K562 (cell line): Measurements from ENCODE around the gene ARHGAP15. TPM values are rescaled to one million over a fixed set of nuclear protein-coding genes. Genes with fewer than 3 reads are reported as not detected.

Experiments used
- ATAC-seq: fragments of 200-7000 bp; cut with Tn5 transposase; 3 replicates; pipeline ENCODE4 v1.9.1; 2020; ENCODE audit warnings: moderate library complexity
- BruUV-seq: library from RNA; stranded (reverse); fragments of 400-500 nt; replicated peaks from 2 replicates; lab custom pipeline; 2021; lab: Mats Ljungman, UMichigan
- CTCF ChIA-PET: fragments of 300-600 bp; formaldehyde crosslinking; extraction: SDS; loops from one replicate; lab custom pipeline; 2021; ENCODE audit warnings: low intra/inter-chr PET ratio; lab: Yijun Ruan, JAX
- POLR2A ChIA-PET: fragments of 300-600, 350-650 bp; sonication (Branson Sonifier 250); formaldehyde crosslinking; extraction: SDS; loops from one replicate; lab custom pipeline; 2021; ENCODE audit warnings: antibody characterized with exemption, inconsistent platforms; lab: Yijun Ruan, JAX
- DNase-seq, 4 experiments: peaks; one replicate each; pipeline versions ENCODE4 v3.0.0 to v3.0.0-alpha.2; 2011 to 2018; ENCODE audit warnings: low spot score in 3 of 4, mixed read lengths in 3 of 4; ENCODE audit errors: extremely low read depth in 1 of 4
- FAIRE-seq: peaks from 2 replicates; lab custom pipeline; 2011; peaks lifted over from hg19 to GRCh38; lab: Jason Lieb, UNC
- H2AFZ ChIP-seq: 2 replicates; pipeline ENCODE4 v1.6.0; 2011; ENCODE audit warnings: low read depth, low read length, control low read depth, inconsistent platforms
- H3K27ac ChIP-seq: fragments of 200-600 bp; 3 replicates; pipeline ENCODE4 v1.8.0; 2011; ENCODE audit warnings: low read depth, mild to moderate bottlenecking, control low read depth, inconsistent platforms, low read length, moderate library complexity, mixed read lengths; ENCODE audit errors: extremely low read depth
- H3K27me3 ChIP-seq, 2 experiments: fragments of 300-600 bp in 1 of 2; 2 replicates in 1 of 2; 3 replicates in 1 of 2; pipeline versions ENCODE4 v1.6.0 to v1.8.0; 2011; ENCODE audit warnings: inconsistent platforms in 2 of 2, low read length in 2 of 2, mild to moderate bottlenecking in 1 of 2, mixed read lengths in 1 of 2, moderate library complexity in 1 of 2; ENCODE audit not compliant: control insufficient read depth in 2 of 2, insufficient read depth in 2 of 2
- H3K36me3 ChIP-seq: fragments of 300-600 bp; 3 replicates; pipeline ENCODE4 v1.8.0; 2011; ENCODE audit warnings: mild to moderate bottlenecking, low read length, inconsistent platforms; ENCODE audit not compliant: control insufficient read depth, insufficient read depth
- H3K4me1 ChIP-seq, 2 experiments: fragments of 200-600 bp in 1 of 2; replicated peaks in 1 of 2; 2 replicates in 1 of 2; 3 replicates in 1 of 2; pipeline versions ENCODE4 v1.5.1 to v1.8.0; 2011; ENCODE audit warnings: inconsistent platforms in 2 of 2, low read length in 2 of 2, mild to moderate bottlenecking in 1 of 2, mixed read lengths in 1 of 2, moderate library complexity in 1 of 2; ENCODE audit not compliant: control insufficient read depth in 2 of 2, insufficient read depth in 2 of 2
- H3K4me2 ChIP-seq: 2 replicates; pipeline ENCODE4 v1.6.1; 2011; ENCODE audit warnings: low read length, control low read depth, inconsistent platforms, mixed read lengths; ENCODE audit not compliant: insufficient read depth
- H3K4me3 ChIP-seq: fragments of 200-600 bp; sonication (generic), shearing (Covaris generic); 2 replicates; pipeline ENCODE4 v1.5.1; 2016; ENCODE audit warnings: control low read depth, inconsistent platforms
- H3K79me2 ChIP-seq: fragments of 200-600 bp; 3 replicates; pipeline ENCODE4 v1.8.0; 2011; ENCODE audit warnings: low read length, inconsistent platforms; ENCODE audit not compliant: control insufficient read depth, insufficient read depth
- H3K9ac ChIP-seq, 2 experiments: 2 replicates each; pipeline versions ENCODE4 v1.6.0 to v1.6.1; 2011; ENCODE audit warnings: low read depth in 2 of 2, low read length in 2 of 2, control low read depth in 1 of 2, inconsistent platforms in 1 of 2, mild to moderate bottlenecking in 1 of 2, mixed read lengths in 1 of 2; ENCODE audit not compliant: insufficient read depth in 1 of 2
- H3K9me1 ChIP-seq: one replicate; pipeline ENCODE4 v1.6.0; 2011; ENCODE audit warnings: inconsistent platforms, mild to moderate bottlenecking, low read length, moderate library complexity; ENCODE audit not compliant: control insufficient read depth, insufficient read depth
- H3K9me3 ChIP-seq: replicated peaks from 2 replicates; pipeline ENCODE4 v1.5.1; 2011; ENCODE audit warnings: low read depth, low read length, inconsistent platforms; ENCODE audit not compliant: control insufficient read depth, insufficient read depth
- H4K20me1 ChIP-seq: replicated peaks from 2 replicates; pipeline ENCODE4 v1.6.1; 2011; ENCODE audit warnings: low read length, inconsistent platforms, mixed read lengths; ENCODE audit not compliant: control insufficient read depth, insufficient read depth
- CCNT2 ChIP-seq: IDR thresholded peaks from 2 replicates; pipeline ENCODE4 v1.6.1; 2011; ENCODE audit warnings: borderline replicate concordance, low read depth, mild to moderate bottlenecking, moderate library complexity, mixed read lengths, low read length; ENCODE audit not compliant: insufficient read length; ENCODE audit errors: extremely low read depth
- HCFC1 ChIP-seq: IDR thresholded peaks from 2 replicates; pipeline ENCODE4 v1.6.1; 2012; ENCODE audit warnings: low read depth, low read length, improper control_type of control experiment
- MCM7 ChIP-seq, 2 experiments: fragments of 450-650 bp; IDR thresholded peaks; 2 replicates each; pipeline ENCODE4 v1.6.1; 2016 to 2018
- PHF8 ChIP-seq: fragments of 200-600 bp; sonication (generic); IDR thresholded peaks from 2 replicates; pipeline ENCODE4 v1.6.1; 2012; ENCODE audit warnings: mixed run types, mild to moderate bottlenecking, inconsistent platforms, low read length, moderate library complexity, borderline replicate concordance
- PTBP1 ChIP-seq: fragments of 200-400 bp; formaldehyde crosslinking; IDR thresholded peaks from 2 replicates; pipeline ENCODE4 v1.6.1; 2017; ENCODE audit warnings: low read depth, low read length
- SRF ChIP-seq, 2 experiments: fragments of 250-450, 450-650 bp in 1 of 2; sonication (Bioruptor Pico) in 1 of 2; sonication (generic) in 1 of 2; formaldehyde crosslinking; IDR thresholded peaks; 2 replicates each; pipeline versions ENCODE4 v1.5.0 to v1.5.1; 2020 to 2022; ENCODE audit warnings: mild to moderate bottlenecking in 1 of 2, missing genetic modification reagents in 1 of 2
- TSC22D4 ChIP-seq: fragments of 450-650 bp; IDR thresholded peaks from 2 replicates; pipeline ENCODE4 v1.6.1; 2016; ENCODE audit warnings: missing genetic modification characterization, missing biosample characterization, control low read depth
- ZNF184 ChIP-seq: sonication (generic); formaldehyde crosslinking; IDR thresholded peaks from 2 replicates; pipeline ENCODE4 v1.5.0; 2020; ENCODE audit warnings: missing genetic modification reagents
- in situ Hi-C: fragments of 300-500 bp; cut with MboI; formaldehyde crosslinking; loops from 4 replicates; pipeline ENCODE4 v1.15.0; 2018; ENCODE audit warnings: inconsistent platforms, mixed read lengths
- intact Hi-C: fragments of 100-400 bp; cut with micrococcal nuclease; formaldehyde crosslinking; loops from 2 replicates; pipeline ENCODE4 v1.14.2; 2022
- polyA plus RNA-seq, 8 experiments: library from polyadenylated mRNA; depleted of rRNA in 4 of 8; stranded (reverse) in 5 of 8; unstranded in 3 of 8; fragments of >200 nt; fragmentation: Nextera tagmentation in 2 of 8; fragmentation: Illumina TruSeq in 1 of 8; extraction: Ambion mirVana in 2 of 8; extraction: Trizol in 1 of 8; gene quantifications; 2 replicates each; pipeline versions ENCODE4 v1.2.1 to v1.2.3, GENCODE V29; 2011 to 2014; ENCODE audit warnings: inconsistent platforms in 1 of 8, missing spikeins in 1 of 8
- total RNA-seq, 7 experiments: library from RNA; depleted of rRNA in 6 of 7; stranded (reverse); fragments of >200 nt in 6 of 7; fragmentation: Illumina TruSeq in 2 of 7; extraction: Trizol in 2 of 7; gene quantifications; 2 replicates each; pipeline versions ENCODE4 v1.2.1 to v1.2.3, GENCODE V29; 2011 to 2021; ENCODE audit warnings: low replicate concordance in 1 of 7

ARHGAP15 gene
- total and polyA plus RNA-seq, 9 of the 15 experiments (the other 6 are each of a cell fraction or from before 2014, with no cell fraction given) = 1.5 to 17.9 (median 7.9) TPM

DNA sequence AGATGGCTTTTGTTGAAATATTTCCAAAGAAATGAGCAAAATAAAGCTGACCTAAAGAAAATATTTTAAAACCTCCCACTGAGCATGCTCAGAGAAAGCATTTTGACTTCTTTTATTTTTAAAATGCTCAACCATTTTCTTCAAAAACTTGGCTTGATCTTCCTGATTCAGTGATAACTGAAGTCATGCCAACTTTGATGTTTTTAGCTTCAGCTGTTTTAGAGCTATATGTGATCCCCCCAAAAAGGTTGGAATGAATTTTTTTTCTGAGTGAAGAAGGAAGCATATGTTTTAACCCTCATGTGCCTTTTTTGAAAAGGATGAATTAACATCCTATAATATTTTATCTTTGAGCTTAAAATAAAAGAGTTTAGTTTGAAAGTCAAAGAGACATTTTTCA, 612.0 kb downstream of the ARHGAP15 start:
- intact Hi-C loops = no loop called here
- no peak for DNase-seq
- Histone ChIP-seq H2AFZ (no peak overlapping the region), H3K9me3 (no peaks in the 10 kb centered on the region), H3K79me2 (no peaks in the 10 kb centered on the region), H3K9ac (no peak overlapping the region), H4K20me1 (no peaks in the 10 kb centered on the region), H3K4me1 (0 out of 5 replicates have a peak, but pooled peaks cover 0 to 4% of the 10 kb centered on the region in 2 experiments), H3K36me3 (no peaks in the 10 kb centered on the region), H3K4me3 (no peak overlapping the region), H3K27me3 (no peaks in the 10 kb centered on the region), H3K9me1 (no peaks in the 10 kb centered on the region), H3K4me2 (no peak overlapping the region), H3K27ac (no peak overlapping the region)
- no peak for TF ChIP-seq SRF (CRISPR knock-in tag; IDR thresholded peaks at IDR 0.05)
- no peak for TF ChIP-seq TSC22D4 (tag)
- no peak for TF ChIP-seq HCFC1
- TF ChIP-seq CCNT2 = no peak
- TF ChIP-seq ZNF184 (CRISPR knock-in tag) = no peak
- TF ChIP-seq MCM7 (IDR thresholded peaks at IDR 0.05) = no peak
- no peak for TF ChIP-seq PHF8
- TF ChIP-seq PTBP1 = no peak
- POLR2A ChIA-PET = no interaction called here
- no peak for ATAC-seq
- CTCF ChIA-PET = interaction anchor here (0.6 kb wide), 1 partner anchor 1445 kb away, joined by 3 read pairs; no protein-coding TSS in a partner anchor
- in situ Hi-C loops = no loop called here
- no peak for FAIRE-seq
- BruUV-seq = no TSS peak
